GM19467 (cell line): ENCODE results near the gene CAMK1D.

Source experiments
- ATAC-seq: cut with Tn5 transposase; IDR thresholded peaks from one replicate; pipeline ENCODE4 v1.9.1; 2021; ENCODE audit warnings: mild to moderate bottlenecking, moderate library complexity; ENCODE audit not compliant: unreplicated experiment

CAMK1D gene

DNA sequence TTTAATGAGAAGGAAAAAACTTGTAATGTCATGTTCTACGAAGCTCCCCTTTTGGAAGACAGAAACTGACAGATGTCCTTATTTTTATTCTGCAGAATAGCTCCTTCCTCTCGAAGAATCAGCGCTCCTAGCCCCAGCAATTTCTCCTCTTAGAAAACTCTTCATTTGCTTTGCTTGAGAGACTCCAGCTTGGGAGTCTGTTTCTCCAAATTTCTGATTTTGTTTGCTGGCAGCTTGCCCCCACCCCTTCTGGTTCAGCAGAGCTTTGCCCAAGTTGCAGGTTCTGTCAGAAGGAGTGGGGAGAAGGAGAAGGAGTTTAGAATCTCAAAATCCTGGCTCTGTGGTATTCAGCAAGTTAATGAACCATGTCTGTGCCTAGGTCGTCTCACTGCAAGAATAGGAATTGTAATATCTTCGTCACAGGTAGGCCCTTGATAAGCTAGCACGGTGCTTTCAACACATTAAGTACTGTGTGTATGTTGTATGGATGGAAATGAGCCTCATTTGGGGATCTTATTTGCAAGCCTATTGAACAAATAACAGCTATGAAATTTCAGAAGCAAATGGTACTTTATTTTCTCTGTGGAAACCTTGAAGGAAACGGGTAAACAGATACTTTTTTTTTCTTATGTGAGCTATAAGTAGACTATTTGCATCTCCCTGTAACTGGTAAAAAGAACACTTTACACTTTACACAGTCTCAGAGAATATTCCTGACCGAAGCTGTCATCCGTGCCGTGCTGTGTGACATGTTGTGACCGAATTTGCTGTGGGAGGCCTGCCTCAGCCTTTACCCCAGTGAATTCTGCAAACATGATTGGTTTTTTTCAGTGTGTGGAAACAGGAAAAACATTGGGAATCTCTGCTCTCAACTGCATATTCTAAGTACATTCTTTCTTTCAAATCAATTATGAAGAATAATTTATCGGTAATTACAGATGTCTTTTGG is 290.9 kb downstream of the CAMK1D start:
- no peak for ATAC-seq

- no peak for ATAC-seq
Observed at GRCh38 chr10:12642036-12642435, 292.7 kb downstream of the CAMK1D start.

- no peak for ATAC-seq
Observed at GRCh38 chr10:12643279-12643678, 293.9 kb downstream of the CAMK1D start.

GRCh38 chr10:12644380-12645144 is 295.2 kb downstream of the CAMK1D start:
- ATAC-seq = no peak

GRCh38 chr10:12645449-12645848 is 296.1 kb downstream of the CAMK1D start:
- ATAC-seq = no peak

- no peak for ATAC-seq
Observed at GRCh38 chr10:12649012-12649584, 299.8 kb downstream of the CAMK1D start.

- no peak for ATAC-seq
Observed at GRCh38 chr10:12650122-12650521, 300.8 kb downstream of the CAMK1D start.

DNA sequence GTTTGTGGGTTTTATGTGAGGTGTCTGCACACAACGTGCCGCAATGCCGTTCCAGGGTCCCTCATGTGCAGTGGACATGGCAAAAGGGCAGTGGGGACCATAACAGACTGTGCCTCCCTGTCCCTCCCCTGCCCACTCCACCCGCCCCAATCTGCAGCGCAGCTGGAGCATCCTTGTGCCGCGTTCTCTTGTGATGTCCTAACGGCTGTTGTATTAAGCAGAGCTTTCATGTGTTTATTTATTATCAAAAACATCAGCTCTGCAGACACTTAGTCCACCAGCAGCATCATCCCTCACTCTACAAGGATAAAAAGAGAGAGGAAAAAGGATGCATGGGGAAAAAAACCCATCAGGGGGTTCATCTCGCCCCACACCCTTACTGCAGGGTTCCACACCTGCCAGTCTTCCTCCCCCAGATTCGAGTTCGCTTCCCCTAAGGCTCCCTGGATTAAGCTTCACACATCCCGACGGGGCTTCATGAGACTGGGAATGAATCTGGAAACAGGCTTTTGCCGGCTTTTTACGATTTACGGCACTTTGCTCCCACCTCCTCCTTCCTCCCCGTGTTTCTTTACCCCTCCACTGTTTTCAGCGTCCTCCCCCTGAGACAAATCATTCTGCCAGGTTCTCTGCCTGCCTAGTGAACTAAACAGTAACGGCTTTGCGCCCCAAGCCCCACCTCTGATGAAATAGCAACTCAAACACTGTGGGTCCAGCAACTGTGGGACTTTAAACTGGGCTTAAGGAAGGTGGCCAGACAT is 301.4 kb downstream of the CAMK1D start:
- no peak for ATAC-seq

GRCh38 chr10:12655940-12656339 is 306.6 kb downstream of the CAMK1D start:
- ATAC-seq = no peak

DNA sequence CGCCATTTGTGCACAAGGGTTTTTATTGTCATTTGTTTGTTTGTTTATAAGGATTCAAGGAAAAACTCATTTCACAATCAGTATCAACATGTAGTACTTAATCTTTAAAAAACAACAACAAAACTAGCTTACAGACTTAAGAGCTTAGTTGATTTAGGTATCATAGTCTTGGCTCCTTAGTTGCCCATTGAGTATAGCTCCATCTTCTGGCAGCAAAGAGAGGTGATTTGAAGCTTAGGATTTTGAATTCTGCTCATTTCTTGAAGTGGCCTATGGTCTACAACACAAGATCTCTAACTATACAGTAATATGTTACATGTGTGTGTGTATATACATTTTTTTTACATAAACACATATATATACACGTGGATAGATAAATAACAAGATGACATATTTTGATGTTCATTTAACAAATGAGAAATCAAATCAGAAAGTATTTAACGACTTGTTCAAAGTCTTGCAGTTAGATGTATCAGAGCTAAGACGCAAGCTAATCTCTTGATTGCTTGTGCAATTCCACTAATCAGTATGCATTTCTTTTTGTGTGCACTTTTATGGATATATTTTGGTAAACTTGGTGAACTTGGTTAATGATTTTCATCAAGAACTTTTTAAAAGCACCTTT is 307.3 kb downstream of the CAMK1D start:
- no peak for ATAC-seq

GRCh38 chr10:12657489-12657888 is 308.1 kb downstream of the CAMK1D start:
- ATAC-seq = no peak

- no peak for ATAC-seq
Observed at GRCh38 chr10:12658526-12658925, 309.2 kb downstream of the CAMK1D start.

GRCh38 chr10:12659706-12660105 is 310.4 kb downstream of the CAMK1D start:
- no peak for ATAC-seq

- no peak for ATAC-seq
Observed at GRCh38 chr10:12660812-12661211, 311.5 kb downstream of the CAMK1D start.

GRCh38 chr10:12661671-12662070 is 312.3 kb downstream of the CAMK1D start:
- ATAC-seq = no peak

DNA sequence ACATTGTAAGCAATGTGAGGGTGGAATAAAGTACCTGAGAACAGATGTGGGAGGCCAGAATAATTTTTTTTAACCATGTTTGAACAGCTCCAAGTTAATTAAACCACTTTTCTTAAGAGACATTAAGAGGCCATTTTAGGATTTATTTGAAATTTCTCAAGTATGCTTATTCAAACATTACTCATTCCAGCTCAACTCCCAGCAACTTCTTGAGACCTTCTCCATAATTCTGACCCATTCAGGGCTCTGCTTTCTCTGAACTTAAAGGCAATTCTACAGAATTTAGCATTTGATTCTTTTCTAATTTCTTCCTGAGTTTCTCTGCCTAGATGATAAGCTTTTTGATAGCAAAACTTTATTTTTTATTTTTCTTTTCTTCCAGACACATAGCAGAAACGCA is 314.5 kb downstream of the CAMK1D start:
- no peak for ATAC-seq

DNA sequence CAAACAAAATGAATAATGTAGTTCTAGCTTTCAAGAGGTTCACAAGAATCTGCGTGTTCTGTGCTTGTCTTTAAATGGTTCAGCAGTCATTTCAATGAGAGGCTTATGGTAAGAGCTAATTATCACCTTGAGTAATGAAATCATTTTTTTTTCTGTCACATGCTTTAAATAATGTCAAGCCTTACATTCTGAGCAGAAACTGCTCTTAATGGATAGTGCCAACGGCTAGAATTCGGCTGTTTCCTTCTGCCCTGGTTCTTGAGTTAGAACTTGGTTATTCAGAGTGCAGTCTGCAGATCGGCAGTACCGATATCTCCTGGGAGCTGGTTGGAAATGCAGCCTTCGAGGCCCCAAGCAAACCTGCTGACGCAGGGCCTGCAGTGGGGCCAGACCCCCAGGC is 316.2 kb downstream of the CAMK1D start:
- ATAC-seq = no peak

DNA sequence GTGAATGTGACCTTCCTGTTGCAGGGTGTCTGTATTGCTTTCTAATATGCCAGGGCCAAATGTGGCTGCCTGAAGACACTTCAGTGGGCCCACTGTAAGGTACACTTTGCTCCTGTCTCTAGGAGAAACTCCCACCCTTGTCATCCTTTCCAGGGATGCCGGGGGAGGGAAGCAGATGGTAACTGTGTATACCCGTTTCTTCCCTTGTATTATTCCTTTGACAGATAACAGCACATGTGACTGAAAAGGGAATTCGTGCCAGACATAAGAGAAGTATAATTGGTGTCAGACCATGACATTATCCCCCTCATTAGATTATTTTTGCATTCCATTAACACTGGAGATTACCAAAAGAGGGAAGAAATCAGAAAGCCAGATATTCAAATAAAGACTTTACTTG is 317.7 kb downstream of the CAMK1D start:
- ATAC-seq = no peak

DNA sequence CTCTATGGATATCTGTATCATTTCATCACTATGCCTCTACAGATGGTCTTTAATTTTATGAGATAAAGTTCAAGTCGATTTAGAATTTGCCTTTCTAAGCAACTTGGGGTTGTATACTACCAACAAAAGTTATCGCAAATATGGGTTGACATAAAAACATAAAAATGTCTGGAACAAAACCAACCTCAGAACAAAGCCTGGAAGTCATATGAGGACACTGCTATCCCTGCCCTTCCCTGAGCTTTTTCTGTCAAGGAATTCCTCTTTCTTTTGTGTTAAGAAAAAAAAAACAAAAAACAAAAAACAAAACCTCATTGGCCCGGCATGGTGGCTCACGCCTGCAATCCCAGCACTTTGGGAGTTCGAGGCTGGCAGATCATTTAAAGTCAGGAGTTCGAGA is 319.3 kb downstream of the CAMK1D start:
- ATAC-seq = no peak

- no peak for ATAC-seq
Observed at GRCh38 chr10:12670004-12670403, 320.7 kb downstream of the CAMK1D start.
